T-cell (primary cell): ENCODE results near the gene NES. TPM values are rescaled to one million over a fixed set of nuclear protein-coding genes. Genes with fewer than 3 reads are reported as not detected.

Experiments used
- ATAC-seq, 4 experiments: fragments of 200-7000 bp in 3 of 4; fragments of 150-1000 bp in 1 of 4; cut with Tn5 transposase; replicated peaks in 1 of 4; 1 replicate in 3 of 4; 2 replicates in 1 of 4; pipeline ENCODE4 v1.10.0; 2021; ENCODE audit warnings: moderate library complexity in 3 of 4, mild to moderate bottlenecking in 2 of 4, moderate number of reproducible peaks in 1 of 4
- CTCF ChIA-PET, 2 donors: fragments of 300-600 bp; sonication (Branson Sonifier 250); formaldehyde crosslinking; loops; one replicate each; lab custom pipeline; 2022; ENCODE audit warnings: antibody characterized with exemption in 2 of 2; lab: Charles Lee
- POLR2A ChIA-PET, 2 donors: fragments of 300-600 bp; sonication (Branson Sonifier 250); formaldehyde crosslinking; loops; one replicate each; lab custom pipeline; 2022; ENCODE audit warnings: antibody characterized with exemption in 2 of 2; lab: Charles Lee
- DNase-seq, 35 experiments: peaks; one replicate each; pipeline versions ENCODE4 v3.0.0 to v3.0.0-alpha.2; 2013 to 2023
- H3K27ac ChIP-seq: one replicate; pipeline ENCODE4 v1.5.1; 2013; ENCODE audit warnings: low read length
- H3K27me3 ChIP-seq, 2 experiments: replicated peaks in 1 of 2; 1 replicate in 1 of 2; 2 replicates in 1 of 2; pipeline versions ENCODE4 v1.6.1 to v1.7.0; 2013; ENCODE audit warnings: low read length in 1 of 2, mixed read lengths in 1 of 2; ENCODE audit not compliant: control insufficient read depth in 2 of 2, insufficient read depth in 2 of 2; ENCODE audit errors: extremely low read depth in 1 of 2
- H3K36me3 ChIP-seq, 2 donors: 1 replicate in 1 of 2; 2 replicates in 1 of 2; pipeline versions ENCODE4 v1.6.1 to v1.7.0; 2013; ENCODE audit warnings: low read length in 1 of 2; ENCODE audit not compliant: control insufficient read depth in 2 of 2, insufficient read depth in 1 of 2; ENCODE audit errors: extremely low read depth in 1 of 2
- H3K4me1 ChIP-seq, 2 experiments: 1 replicate in 1 of 2; 2 replicates in 1 of 2; pipeline versions ENCODE4 v1.6.1 to v1.7.0; 2013; ENCODE audit warnings: low read length in 2 of 2, mixed read lengths in 1 of 2; ENCODE audit not compliant: insufficient read depth in 2 of 2, control insufficient read depth in 1 of 2; ENCODE audit errors: extremely low read depth in 1 of 2
- H3K4me3 ChIP-seq, 2 donors: 1 replicate in 1 of 2; 2 replicates in 1 of 2; pipeline versions ENCODE4 v1.5.1 to v1.7.0; 2013; ENCODE audit warnings: mild to moderate bottlenecking in 2 of 2, low read length in 1 of 2, moderate library complexity in 1 of 2; ENCODE audit not compliant: control insufficient read depth in 1 of 2; ENCODE audit errors: extremely low read depth in 1 of 2
- H3K9me3 ChIP-seq: 2 replicates; pipeline ENCODE4 v1.7.0; 2013
- H3K27ac Mint-ChIP-seq, 2 donors: one replicate each; pipeline ENCODE4 v1.8.0; 2020 to 2021; ENCODE audit warnings: mild to moderate bottlenecking in 2 of 2, mixed read lengths in 2 of 2
- H3K27me3 Mint-ChIP-seq, 2 donors: one replicate each; pipeline ENCODE4 v1.8.0; 2021 to 2022; ENCODE audit warnings: mixed read lengths in 2 of 2
- H3K36me3 Mint-ChIP-seq: one replicate; pipeline ENCODE4 v1.8.0; 2021; ENCODE audit warnings: mixed read lengths
- H3K4me1 Mint-ChIP-seq, 3 donors: one replicate each; pipeline ENCODE4 v1.8.0; 2020 to 2022; ENCODE audit warnings: mixed read lengths in 3 of 3, mild to moderate bottlenecking in 1 of 3
- H3K4me3 Mint-ChIP-seq, 3 donors: one replicate each; pipeline ENCODE4 v1.8.0; 2020 to 2022; ENCODE audit warnings: mild to moderate bottlenecking in 3 of 3, mixed read lengths in 3 of 3, moderate library complexity in 3 of 3
- H3K9me3 Mint-ChIP-seq, 3 donors: one replicate each; pipeline ENCODE4 v1.8.0; 2020 to 2022; ENCODE audit warnings: mixed read lengths in 3 of 3
- WGBS: methylation state at CpG from one replicate; pipeline ENCODE4 v1.1.5; 2013; ENCODE audit warnings: missing lambda C conversion rate; ENCODE audit not compliant: insufficient coverage; 5-methylcytosine and 5-hydroxymethylcytosine counted together
- total RNA-seq, 35 experiments: library from RNA in 6 of 35; stranded (reverse) in 6 of 35; fragments of 120-200 nt in 1 of 35; gene quantifications; one replicate each; pipeline versions ENCODE4 v1.2.1 to v1.2.4 and lab custom pipeline; 2013 to 2026

The NES gene
- total RNA-seq, 5 donors from 2014 or later (not counting 1 experiment from before 2014, with no cell fraction given): 0.10 to 0.35 (median 0.25) TPM; not detected in 2

DNA sequence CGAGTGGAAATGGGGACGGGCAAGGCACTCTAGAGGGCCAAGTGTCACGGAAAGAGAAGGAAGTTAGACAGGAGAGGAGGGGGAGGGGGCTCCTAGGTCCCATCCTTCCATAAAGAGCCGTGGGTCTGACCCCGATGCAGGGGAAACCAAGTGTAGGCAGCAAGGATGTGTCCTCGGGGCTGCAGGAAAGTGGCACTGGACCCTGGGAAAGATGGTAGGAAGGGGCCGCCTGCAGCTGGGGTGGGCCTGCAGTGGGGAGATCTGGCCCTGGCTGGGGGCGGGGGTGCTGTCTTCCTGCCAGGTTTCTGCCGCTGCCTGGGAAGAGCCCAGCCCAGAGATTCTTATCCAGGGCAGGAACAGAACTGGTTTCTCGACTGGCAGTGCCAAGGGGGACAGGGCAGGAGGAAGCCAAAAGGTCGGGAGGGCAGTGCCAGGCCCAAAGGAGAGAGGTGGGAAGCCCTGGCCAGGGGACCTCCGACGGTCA lies 15.3 kb upstream of the NES start:
- Histone ChIP-seq H3K4me3 (no peak overlapping the region), H3K27ac (no peak overlapping the region), H3K4me1 (peaks cover 15 to 28% of the 10 kb centered on the region in 2 experiments), H3K36me3 (no peaks in the 10 kb centered on the region), H3K27me3 (peaks cover 5 to 92% of the 10 kb centered on the region in 2 experiments), H3K9me3 (no peaks in the 10 kb centered on the region)
- H3K4me1 Mint-ChIP-seq: peaks cover 20 to 28% (median 22%) of the 10 kb centered on the region in 3 donors
- H3K27ac Mint-ChIP-seq: no peak overlapping the region
- 6% methylated on average over 13 of the region's 13 CpGs for WGBS
- ChIA-PET CTCF (interaction anchor here (0.8 to 6.2 kb wide), 2 partner anchors 34 kb away, joined by 4 to 68 read pairs; partner anchors contain the start of genes ISG20L2 (in 1 of the 2) and METTL25B (in 1 of the 2)), POLR2A (no interaction called here)
- ATAC-seq (no peak), DNase-seq (no peak)
- H3K27me3 Mint-ChIP-seq: peaks cover 55 to 72% of the 10 kb centered on the region in 2 donors
- H3K4me3 Mint-ChIP-seq: peak overlapping the region in 1 of 3 donors; percentile 14
- no peaks in the 10 kb centered on the region for H3K9me3 Mint-ChIP-seq
- no peaks in the 10 kb centered on the region for H3K36me3 Mint-ChIP-seq

DNA sequence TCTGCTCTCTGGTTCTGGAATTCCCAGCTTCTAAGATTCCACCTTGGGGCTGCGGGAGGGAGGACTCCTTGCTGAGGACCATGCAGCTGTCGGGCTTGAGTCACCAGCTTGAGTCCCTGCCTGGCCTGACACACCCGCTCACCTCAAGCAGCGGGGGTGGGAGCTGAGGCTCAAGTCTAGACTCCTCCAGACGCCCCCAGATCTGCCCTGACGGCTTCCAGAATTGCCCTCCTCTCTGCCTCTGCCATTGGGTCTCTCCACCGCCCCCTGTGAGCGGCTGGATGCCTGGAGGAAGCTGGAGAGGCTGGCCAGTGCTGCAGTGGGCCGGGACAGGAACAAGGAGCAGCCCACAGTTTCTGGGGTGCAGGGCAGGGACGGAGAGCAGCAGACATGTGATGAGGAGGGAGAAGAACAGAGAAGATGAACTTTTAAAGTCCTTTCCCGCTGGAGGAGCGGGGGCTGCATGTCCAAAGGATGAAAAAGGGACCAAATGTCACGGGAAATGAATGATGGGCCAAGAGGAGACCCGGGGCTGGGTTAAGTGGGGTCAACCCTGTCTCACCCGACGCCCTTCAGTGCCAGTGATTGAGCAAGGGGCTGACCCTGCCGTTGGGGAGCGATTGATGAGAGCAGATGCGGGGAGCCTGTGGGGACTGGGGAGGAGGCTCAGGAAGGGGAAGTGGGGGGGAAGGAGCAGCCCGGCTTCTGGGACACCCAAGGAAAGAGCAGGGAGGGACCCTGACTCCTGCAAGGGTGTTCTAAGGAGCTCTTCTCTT lies 14.6 kb upstream of the NES start:
- no peak overlapping the region for H3K27ac ChIP-seq
- no peaks in the 10 kb centered on the region for H3K36me3 ChIP-seq
- ATAC-seq (no peak), DNase-seq (no peak)
- Mint-ChIP-seq H3K9me3 (no peaks in the 10 kb centered on the region), H3K4me3 (peak overlapping the region in 1 of 3 donors; percentile 14), H3K27ac (no peak overlapping the region), H3K36me3 (no peaks in the 10 kb centered on the region), H3K4me1 (peaks cover 20 to 28% (median 22%) of the 10 kb centered on the region in 3 donors), H3K27me3 (peaks cover 48 to 68% of the 10 kb centered on the region in 2 donors)
- 28% methylated on average over 18 of the region's 20 CpGs for WGBS
- H3K4me1 ChIP-seq: peaks cover 15 to 28% of the 10 kb centered on the region in 2 experiments
- peaks cover 5 to 86% of the 10 kb centered on the region in 2 experiments for H3K27me3 ChIP-seq
- ChIA-PET CTCF (interaction anchor here (0.8 to 6.2 kb wide), 2 partner anchors 34 to 35 kb away, joined by 4 to 68 read pairs; partner anchors contain the start of genes ISG20L2 (in 1 of the 2) and METTL25B (in 1 of the 2)), POLR2A (no interaction called here)
- no peak overlapping the region for H3K4me3 ChIP-seq
- no peaks in the 10 kb centered on the region for H3K9me3 ChIP-seq

DNA sequence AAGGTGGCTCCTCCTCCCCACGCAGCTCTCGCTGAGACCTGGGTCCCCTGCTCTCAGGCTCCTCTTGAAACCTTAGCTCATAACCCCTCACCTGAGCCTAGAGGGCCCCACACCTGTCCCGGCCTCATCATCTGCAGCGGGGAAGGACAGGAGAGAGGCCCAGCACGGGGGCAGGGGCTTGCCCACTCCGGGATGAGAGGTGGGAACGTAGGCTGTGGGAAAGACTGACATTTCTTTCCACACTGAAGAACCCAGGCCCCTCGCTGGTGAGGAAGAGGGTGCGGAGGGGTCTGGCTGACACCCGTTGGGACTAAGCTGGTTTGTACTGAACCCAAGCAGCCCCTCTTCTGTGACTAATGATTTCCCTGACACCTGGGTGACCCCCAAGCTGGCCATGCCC lies 14.0 kb upstream of the NES start:
- POLR2A ChIA-PET: no interaction called here
- peaks cover 20 to 28% (median 22%) of the 10 kb centered on the region in 3 donors for H3K4me1 Mint-ChIP-seq
- no peak overlapping the region for H3K4me3 Mint-ChIP-seq
- H3K27ac ChIP-seq: no peak overlapping the region
- H3K9me3 Mint-ChIP-seq: no peaks in the 10 kb centered on the region
- no peaks in the 10 kb centered on the region for H3K36me3 Mint-ChIP-seq
- H3K27me3 ChIP-seq: peaks cover 5 to 85% of the 10 kb centered on the region in 2 experiments
- H3K27me3 Mint-ChIP-seq: peaks cover 45 to 62% of the 10 kb centered on the region in 2 donors
- peaks cover 15 to 28% of the 10 kb centered on the region in 2 experiments for H3K4me1 ChIP-seq
- no peaks in the 10 kb centered on the region for H3K9me3 ChIP-seq
- ATAC-seq (no peak), DNase-seq (no peak)
- CTCF ChIA-PET: interaction anchor here (2.8 to 6.2 kb wide), 3 partner anchors 15 to 36 kb away, joined by 22 to 68 read pairs (median 25); partner anchors contain the start of genes METTL25B (in 2 of the 2), CRABP2 (in 1 of the 2) and ISG20L2 (in 1 of the 2)
- H3K4me3 ChIP-seq: no peak overlapping the region
- no peaks in the 10 kb centered on the region for H3K36me3 ChIP-seq
- H3K27ac Mint-ChIP-seq: no peak overlapping the region
- WGBS: 51% methylated on average over 3 of the region's 10 CpGs

DNA sequence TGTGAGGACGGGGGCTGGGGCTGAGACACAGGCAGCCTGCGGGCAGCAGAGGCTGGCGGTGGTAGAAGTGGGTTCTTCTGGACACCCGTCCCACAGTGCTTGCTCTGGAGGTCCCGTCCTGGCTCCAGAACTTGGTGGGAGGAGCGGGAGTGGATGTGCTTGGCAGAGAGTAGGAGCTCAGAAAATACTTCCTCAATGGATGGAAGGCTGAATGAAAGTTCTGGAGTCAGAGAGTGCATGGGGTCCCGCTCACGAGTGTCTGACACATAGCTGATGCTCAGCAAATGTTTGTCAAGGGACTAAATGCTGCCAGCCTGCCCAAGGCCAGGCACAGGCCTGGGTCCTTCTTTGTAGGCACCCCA lies 13.4 kb upstream of the NES start:
- Mint-ChIP-seq H3K4me1 (peaks cover 20 to 28% (median 22%) of the 10 kb centered on the region in 3 donors), H3K9me3 (no peaks in the 10 kb centered on the region), H3K27me3 (peaks cover 45 to 63% of the 10 kb centered on the region in 2 donors), H3K27ac (no peak overlapping the region), H3K4me3 (no peak overlapping the region), H3K36me3 (no peaks in the 10 kb centered on the region)
- peaks cover 15 to 28% of the 10 kb centered on the region in 2 experiments for H3K4me1 ChIP-seq
- H3K27ac ChIP-seq: no peak overlapping the region
- H3K27me3 ChIP-seq: peaks cover 5 to 85% of the 10 kb centered on the region in 2 experiments
- no peak for ATAC-seq
- no peak overlapping the region for H3K4me3 ChIP-seq
- DNase-seq: no peak
- WGBS: 67% methylated on average over 8 of the region's 8 CpGs
- no peaks in the 10 kb centered on the region for H3K36me3 ChIP-seq
- ChIA-PET CTCF (interaction anchor here (0.8 to 6.2 kb wide), 9 partner anchors 16 to 170 kb away, joined by 3 to 68 read pairs (median 7); partner anchors contain the start of genes METTL25B (in 2 of the 2), CRABP2 (in 1 of the 2), ISG20L2 (in 1 of the 2) and NTRK1 (in 1 of the 2)), POLR2A (interaction anchor here in 1 of 2 donors (0.5 kb wide), 1 partner anchor 36 kb away, joined by 3 read pairs; no protein-coding TSS in a partner anchor)
- no peaks in the 10 kb centered on the region for H3K9me3 ChIP-seq

DNA sequence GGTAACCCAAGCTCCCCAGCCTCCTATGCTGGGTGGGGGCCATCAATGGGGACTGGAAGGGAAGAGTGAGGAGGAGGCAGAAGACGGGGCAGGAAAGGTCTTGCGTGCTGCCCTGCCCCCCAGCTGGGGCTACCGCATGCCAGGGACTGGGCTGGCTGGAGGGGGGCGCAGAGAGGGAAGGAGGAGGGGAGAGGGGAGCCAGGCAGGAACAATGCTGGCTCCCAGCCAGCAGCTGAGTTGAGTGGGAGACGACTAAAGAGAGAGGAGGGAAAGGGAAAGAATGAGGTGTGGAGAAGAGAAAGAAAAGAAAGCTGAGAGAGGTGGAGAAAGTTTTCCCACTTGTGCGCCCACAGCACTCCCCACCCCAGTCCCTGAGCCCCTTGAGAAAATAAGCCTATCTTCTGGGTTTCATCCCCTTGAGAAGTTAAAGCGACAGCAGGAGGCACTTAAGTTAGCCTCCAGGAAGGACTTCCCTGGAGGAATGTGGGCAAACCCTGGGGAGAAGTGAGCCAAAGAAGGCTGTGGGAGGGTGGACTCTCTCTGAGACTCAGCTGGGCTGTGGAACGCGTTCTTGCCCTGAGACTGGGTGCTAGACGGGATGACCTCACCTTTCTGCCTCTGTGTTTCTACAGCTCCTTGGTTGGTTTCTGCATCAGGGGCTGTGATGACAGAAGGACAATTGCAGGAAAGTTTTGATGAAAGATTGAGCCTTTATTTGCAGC lies 12.9 kb upstream of the NES start:
- Mint-ChIP-seq H3K9me3 (no peaks in the 10 kb centered on the region), H3K4me1 (peaks cover 20 to 28% (median 22%) of the 10 kb centered on the region in 3 donors), H3K36me3 (no peaks in the 10 kb centered on the region), H3K27me3 (peaks cover 45 to 65% of the 10 kb centered on the region in 2 donors), H3K4me3 (peak overlapping the region in 1 of 3 donors; percentile 25), H3K27ac (peak overlapping the region in 1 of 2 donors; percentile 13)
- POLR2A ChIA-PET: interaction anchor here in 1 of 2 donors (0.5 kb wide), 1 partner anchor 37 kb away, joined by 3 read pairs; no protein-coding TSS in a partner anchor
- Histone ChIP-seq H3K27ac (no peak overlapping the region), H3K4me3 (no peak overlapping the region), H3K27me3 (peaks cover 5 to 84% of the 10 kb centered on the region in 2 experiments), H3K36me3 (no peaks in the 10 kb centered on the region), H3K4me1 (peaks cover 15 to 28% of the 10 kb centered on the region in 2 experiments), H3K9me3 (no peaks in the 10 kb centered on the region)
- DNase-seq (no peak), ATAC-seq (no peak)
- CTCF ChIA-PET: interaction anchor here (0.6 to 6.2 kb wide), 23 partner anchors 12 to 395 kb away, joined by 3 to 68 read pairs (median 4); partner anchors contain the start of genes CRABP2 (in 2 of the 2), METTL25B (in 2 of the 2), ISG20L2 (in 1 of the 2) and MRPL24 (in 1 of the 2)
- 33% methylated on average over 8 of the region's 10 CpGs for WGBS
